Lower lobe of right lung (tissue), 2 donors: ENCODE results near the gene TEPSIN. TPM values are rescaled to one million over a fixed set of nuclear protein-coding genes. Genes with fewer than 3 reads are reported as not detected.

Experiments
- ATAC-seq, 2 donors: fragments of 200-7000 bp; cut with Tn5 transposase; one replicate each; pipeline ENCODE4 v1.9.1; 2020 to 2022; ENCODE audit warnings: mild to moderate bottlenecking in 2 of 2, moderate library complexity in 2 of 2
- DNase-seq: peaks from one replicate; pipeline ENCODE4 v3.0.0-alpha.2; 2020
- H3K27ac ChIP-seq: fragments of 200-600 bp; one replicate; pipeline ENCODE4 v1.8.0; 2022
- H3K27me3 ChIP-seq: fragments of 200-600 bp; one replicate; pipeline ENCODE4 v1.8.0; 2022; ENCODE audit warnings: low read depth
- H3K36me3 ChIP-seq: fragments of 200-600 bp; one replicate; pipeline ENCODE4 v1.8.0; 2022; ENCODE audit warnings: mild to moderate bottlenecking
- H3K4me1 ChIP-seq: fragments of 200-600 bp; one replicate; pipeline ENCODE4 v1.8.0; 2022
- H3K4me3 ChIP-seq: fragments of 200-600 bp; one replicate; pipeline ENCODE4 v1.8.0; 2022; ENCODE audit warnings: mild to moderate bottlenecking
- H3K9me3 ChIP-seq: fragments of 200-600 bp; one replicate; pipeline ENCODE4 v1.8.0; 2022
- CTCF ChIP-seq: fragments of 200-600 bp; IDR thresholded peaks from one replicate; pipeline ENCODE4 v1.8.0; 2022; ENCODE audit warnings: antibody characterized with exemption, mild to moderate bottlenecking
- intact Hi-C: fragments of 100-400 bp; cut with DNase I; formaldehyde crosslinking; loops from one replicate; pipeline ENCODE4 v1.11.0; 2022
- total RNA-seq: library from RNA; stranded (reverse); fragmentation: NEBNext Ultra II Directional; extraction: Animal tissue kit (Norgen Biotek cat#: 25700); gene quantifications from one replicate; pipeline ENCODE4 v1.2.1, GENCODE V29; 2021
- donor health status: DM: no; HTN: yes; CAD: no; lungs with severe emphysema.

TEPSIN gene
- total RNA-seq, 1 donor from 2014 or later = 43.2 TPM

- Histone ChIP-seq H3K27me3 (no peaks in the 10 kb centered on the region), H3K36me3 (peaks cover 15% of the 10 kb centered on the region), H3K27ac (no peak overlapping the region), H3K4me1 (peaks cover 33% of the 10 kb centered on the region), H3K9me3 (no peaks in the 10 kb centered on the region), H3K4me3 (no peak overlapping the region)
- DNase-seq = no peak
- intact Hi-C loops = no loop called here
- no peak for TF ChIP-seq CTCF
- no peak for ATAC-seq
Observed at GRCh38 chr17:81240761-81241160, 1.9 kb upstream of the TEPSIN start.

- Histone ChIP-seq H3K27me3 (no peaks in the 10 kb centered on the region), H3K27ac (peak overlapping the region; percentile 89), H3K36me3 (peaks cover 12% of the 10 kb centered on the region), H3K4me1 (peaks cover 33% of the 10 kb centered on the region), H3K4me3 (peak overlapping the region; percentile 100), H3K9me3 (no peaks in the 10 kb centered on the region)
- TF ChIP-seq CTCF = no peak
- ATAC-seq = no peak
- DNase-seq = no peak
- intact Hi-C loops = no loop called here
Observed at GRCh38 chr17:81239714-81240555, 1.1 kb upstream of the TEPSIN start.

GRCh38 chr17:81238490-81238814 is 403 bp downstream of the TEPSIN start:
- intact Hi-C loops = no loop called here
- peak in 1 of 2 donors; percentile 0 for ATAC-seq
- peak overlapping the region; percentile 89 for H3K27ac ChIP-seq

GRCh38 chr17:81237591-81238489 is 1.0 kb downstream of the TEPSIN start:
- H3K27ac ChIP-seq = peak overlapping the region; percentile 89
- peaks cover 33% of the 10 kb centered on the region for H3K4me1 ChIP-seq

More at GRCh38 chr17:81238490-81238814, 403 bp downstream of the TEPSIN start:
- peaks cover 33% of the 10 kb centered on the region for H3K4me1 ChIP-seq
- no peaks in the 10 kb centered on the region for H3K27me3 ChIP-seq
- H3K36me3 ChIP-seq = peaks cover 17% of the 10 kb centered on the region
- peak overlapping the region; percentile 100 for H3K4me3 ChIP-seq
- DNase-seq = no peak
- H3K9me3 ChIP-seq = no peaks in the 10 kb centered on the region
- no peak for TF ChIP-seq CTCF

More at GRCh38 chr17:81237591-81238489, 1.0 kb downstream of the TEPSIN start:
- Histone ChIP-seq H3K27me3 (no peaks in the 10 kb centered on the region), H3K9me3 (no peaks in the 10 kb centered on the region), H3K4me3 (peak overlapping the region; percentile 100), H3K36me3 (peaks cover 23% of the 10 kb centered on the region)
- intact Hi-C loops = no loop called here
- no peak for DNase-seq
- no peak for ATAC-seq
- TF ChIP-seq CTCF = no peak
